Measurements from ENCODE around the gene ANKS1B.
"Not testable (repeated sequence)": the region's sequence is repeated elsewhere in the genome, so short reads cannot be mapped to it uniquely, and the experiment has no call there.

Gene ANKS1B

DNA sequence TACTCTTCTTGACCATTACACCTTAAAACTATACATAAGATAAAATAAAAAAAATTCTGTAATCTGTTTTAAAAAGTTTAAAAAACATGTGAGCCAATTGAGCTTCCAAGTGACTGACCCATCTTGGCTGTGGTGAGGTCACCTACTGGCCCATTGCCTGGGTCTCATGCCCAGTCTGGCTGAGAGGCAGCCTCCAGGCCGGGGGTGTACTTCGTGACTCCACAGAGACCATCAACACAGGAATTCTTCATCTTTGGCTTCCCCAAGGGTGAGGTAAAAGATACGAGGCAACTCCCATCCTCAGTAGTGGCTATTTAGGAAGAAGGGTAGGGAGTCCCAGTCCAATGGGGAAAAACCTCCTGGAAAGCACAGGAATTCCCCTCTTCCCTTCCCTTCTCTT lies 1226.4 kb downstream of the ANKS1B start:
- no peaks in the 10 kb centered on the region for H3K27me3 ChIP-seq (ENCODE audit: insufficient read depth, low read length)
- no peak overlapping the region for H2AFZ ChIP-seq (ENCODE audit: low read depth, low read length)
- peaks cover 9% of the 10 kb centered on the region for H3K4me1 ChIP-seq (ENCODE audit: insufficient read depth, low read length)
- H3K36me3 ChIP-seq (ENCODE audit: insufficient read depth, low read length): no peaks in the 10 kb centered on the region
- no peaks in the 10 kb centered on the region for H3K9me3 ChIP-seq (ENCODE audit: low read length)
- no peak overlapping the region for H3K4me3 ChIP-seq (ENCODE audit: low read length)

DNA sequence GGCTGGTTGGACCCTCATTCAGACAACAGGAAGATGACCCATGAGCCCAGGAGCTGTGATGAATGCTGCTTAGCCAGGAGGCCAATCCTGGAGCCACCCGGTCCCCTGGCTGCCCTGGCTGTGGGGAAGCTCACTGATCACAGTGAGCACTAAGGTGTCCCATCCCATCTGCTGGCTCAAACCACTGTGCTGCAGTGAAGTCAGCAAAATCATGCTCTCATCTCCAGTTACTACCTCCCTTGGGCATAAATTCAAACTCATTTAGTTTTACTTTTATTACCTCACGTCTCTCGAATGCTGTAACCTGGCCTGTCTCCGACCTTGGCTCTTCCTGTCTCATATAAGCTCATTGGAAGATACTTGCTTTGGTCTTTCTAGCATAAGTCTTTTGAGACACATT lies 1227.3 kb downstream of the ANKS1B start:
- Histone ChIP-seq H3K9me3 (ENCODE audit: low read length) (no peaks in the 10 kb centered on the region), H3K36me3 (ENCODE audit: insufficient read depth, low read length) (no peaks in the 10 kb centered on the region), H3K27me3 (ENCODE audit: insufficient read depth, low read length) (no peaks in the 10 kb centered on the region), H3K4me3 (ENCODE audit: low read length) (no peak overlapping the region), H3K4me1 (ENCODE audit: insufficient read depth, low read length) (peaks cover 9% of the 10 kb centered on the region), H2AFZ (ENCODE audit: low read depth, low read length) (no peak overlapping the region)

DNA sequence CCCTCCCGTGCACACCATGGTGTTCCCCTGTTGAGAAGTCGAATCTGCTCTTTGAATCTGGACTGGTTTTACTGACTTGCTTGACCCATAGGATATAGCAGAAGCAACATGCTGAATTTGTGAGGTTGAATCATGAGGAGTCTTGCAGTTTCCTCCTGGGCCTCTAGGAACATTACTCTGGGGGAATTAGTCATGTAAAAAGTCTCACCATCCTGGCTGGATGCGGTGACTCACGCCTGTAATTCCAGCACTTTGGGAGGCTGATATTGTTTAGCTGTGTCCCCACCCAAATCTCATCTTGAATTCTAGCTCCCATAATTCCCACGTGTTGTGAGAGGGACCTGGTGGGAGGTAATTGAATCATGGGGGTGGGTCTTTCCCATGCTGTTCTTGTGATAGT lies 1228.9 kb downstream of the ANKS1B start:
- H3K9me3 ChIP-seq (ENCODE audit: low read length); H3K27me3 ChIP-seq (ENCODE audit: insufficient read depth, low read length); H3K4me3 ChIP-seq (ENCODE audit: low read length); H3K4me1 ChIP-seq (ENCODE audit: insufficient read depth, low read length); H2AFZ ChIP-seq (ENCODE audit: low read depth, low read length); H3K36me3 ChIP-seq (ENCODE audit: insufficient read depth, low read length): not testable (repeated sequence)

DNA sequence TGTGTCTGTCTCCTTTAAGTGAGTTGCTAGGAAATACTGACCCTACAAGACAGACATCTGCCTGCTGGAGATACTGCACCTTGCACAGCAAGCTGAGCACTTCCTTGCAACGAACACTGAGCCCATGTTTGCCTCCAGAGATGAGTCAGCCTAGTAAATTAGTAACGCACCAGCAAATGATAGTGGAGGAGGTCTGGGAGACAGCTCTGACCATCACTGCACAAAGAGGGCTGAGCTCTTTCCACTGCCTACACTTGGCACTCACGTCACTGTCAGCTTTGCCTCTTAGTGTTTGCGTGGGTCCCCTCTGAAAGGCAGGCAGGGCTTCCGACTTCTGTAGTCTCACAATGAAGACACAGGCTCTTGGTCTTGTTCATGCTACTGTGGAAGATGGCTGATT lies 1230.6 kb downstream of the ANKS1B start:
- no peak overlapping the region for H3K4me3 ChIP-seq (ENCODE audit: low read length)
- no peaks in the 10 kb centered on the region for H3K36me3 ChIP-seq (ENCODE audit: insufficient read depth, low read length)
- no peak overlapping the region for H2AFZ ChIP-seq (ENCODE audit: low read depth, low read length)
- no peaks in the 10 kb centered on the region for H3K9me3 ChIP-seq (ENCODE audit: low read length)
- H3K27me3 ChIP-seq (ENCODE audit: insufficient read depth, low read length): no peaks in the 10 kb centered on the region
- no peaks in the 10 kb centered on the region for H3K4me1 ChIP-seq (ENCODE audit: insufficient read depth, low read length)

DNA sequence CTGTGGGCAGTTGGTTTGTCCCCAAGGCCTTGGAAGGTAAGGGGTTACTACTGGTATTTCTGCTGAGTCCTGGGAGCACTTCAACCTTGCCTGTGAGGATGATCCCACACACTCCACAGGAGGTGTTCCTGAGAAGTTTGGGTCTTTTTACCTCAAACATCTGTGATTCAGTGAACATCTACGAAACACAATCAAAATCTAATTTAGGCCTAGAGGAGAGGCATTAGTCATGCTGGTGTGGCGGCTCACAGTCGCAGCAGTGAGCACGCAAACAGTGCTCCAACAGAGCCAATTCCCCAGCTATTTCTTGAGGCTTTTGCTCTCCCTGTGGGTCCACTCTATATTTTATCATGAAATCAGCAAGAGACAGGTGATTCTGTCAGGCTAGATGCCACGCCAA lies 1232.0 kb downstream of the ANKS1B start:
- H3K9me3 ChIP-seq (ENCODE audit: low read length): no peaks in the 10 kb centered on the region
- H2AFZ ChIP-seq (ENCODE audit: low read depth, low read length): no peak overlapping the region
- H3K4me3 ChIP-seq (ENCODE audit: low read length): no peak overlapping the region
- H3K4me1 ChIP-seq (ENCODE audit: insufficient read depth, low read length): peaks cover 4% of the 10 kb centered on the region
- no peaks in the 10 kb centered on the region for H3K27me3 ChIP-seq (ENCODE audit: insufficient read depth, low read length)
- no peaks in the 10 kb centered on the region for H3K36me3 ChIP-seq (ENCODE audit: insufficient read depth, low read length)

DNA sequence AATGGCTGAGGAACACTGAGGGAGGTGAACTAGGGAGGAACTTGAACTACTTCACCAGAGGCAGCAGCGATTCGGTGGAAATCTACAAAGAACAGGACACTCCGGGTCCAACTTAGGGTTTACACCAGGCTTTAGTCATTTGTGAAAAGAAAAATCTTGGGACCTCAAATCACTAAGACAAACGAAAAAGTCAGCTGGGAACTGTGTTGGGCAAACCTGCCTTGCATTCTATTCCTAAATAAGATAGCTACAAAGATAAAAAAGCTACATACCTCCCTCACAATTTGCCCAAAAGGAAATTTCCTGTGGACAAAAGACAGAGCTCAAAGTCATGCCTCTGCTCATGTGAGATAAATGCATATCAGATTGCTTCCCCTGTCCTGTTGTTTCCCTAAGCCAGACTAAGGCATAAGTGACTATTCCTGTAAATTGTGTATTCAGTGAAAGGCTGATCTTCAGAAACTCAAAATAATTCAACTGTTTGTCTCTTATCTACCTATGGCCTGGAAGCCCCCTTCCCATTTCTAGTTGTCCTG lies 1233.1 kb downstream of the ANKS1B start:
- Histone ChIP-seq H3K27me3 (ENCODE audit: insufficient read depth, low read length) (no peaks in the 10 kb centered on the region), H3K4me3 (ENCODE audit: low read length) (no peak overlapping the region), H3K9me3 (ENCODE audit: low read length) (no peaks in the 10 kb centered on the region), H3K4me1 (ENCODE audit: insufficient read depth, low read length) (peaks cover 4% of the 10 kb centered on the region), H3K36me3 (ENCODE audit: insufficient read depth, low read length) (no peaks in the 10 kb centered on the region), H2AFZ (ENCODE audit: low read depth, low read length) (no peak overlapping the region)

GRCh38 chr12:98750511-98750910 lies 1234.2 kb downstream of the ANKS1B start:
- peaks cover 4% of the 10 kb centered on the region for H3K4me1 ChIP-seq (ENCODE audit: insufficient read depth, low read length)
- H3K36me3 ChIP-seq (ENCODE audit: insufficient read depth, low read length): no peaks in the 10 kb centered on the region
- H3K9me3 ChIP-seq (ENCODE audit: low read length): no peaks in the 10 kb centered on the region
- H3K27me3 ChIP-seq (ENCODE audit: insufficient read depth, low read length): no peaks in the 10 kb centered on the region
- no peak overlapping the region for H2AFZ ChIP-seq (ENCODE audit: low read depth, low read length)
- H3K4me3 ChIP-seq (ENCODE audit: low read length): no peak overlapping the region

GRCh38 chr12:98748463-98748862 lies 1236.3 kb downstream of the ANKS1B start:
- Histone ChIP-seq H3K9me3 (ENCODE audit: low read length) (no peaks in the 10 kb centered on the region), H3K27me3 (ENCODE audit: insufficient read depth, low read length) (no peaks in the 10 kb centered on the region), H3K4me3 (ENCODE audit: low read length) (no peak overlapping the region), H3K36me3 (ENCODE audit: insufficient read depth, low read length) (no peaks in the 10 kb centered on the region), H3K4me1 (ENCODE audit: insufficient read depth, low read length) (peaks cover 4% of the 10 kb centered on the region), H2AFZ (ENCODE audit: low read depth, low read length) (no peak overlapping the region)

DNA sequence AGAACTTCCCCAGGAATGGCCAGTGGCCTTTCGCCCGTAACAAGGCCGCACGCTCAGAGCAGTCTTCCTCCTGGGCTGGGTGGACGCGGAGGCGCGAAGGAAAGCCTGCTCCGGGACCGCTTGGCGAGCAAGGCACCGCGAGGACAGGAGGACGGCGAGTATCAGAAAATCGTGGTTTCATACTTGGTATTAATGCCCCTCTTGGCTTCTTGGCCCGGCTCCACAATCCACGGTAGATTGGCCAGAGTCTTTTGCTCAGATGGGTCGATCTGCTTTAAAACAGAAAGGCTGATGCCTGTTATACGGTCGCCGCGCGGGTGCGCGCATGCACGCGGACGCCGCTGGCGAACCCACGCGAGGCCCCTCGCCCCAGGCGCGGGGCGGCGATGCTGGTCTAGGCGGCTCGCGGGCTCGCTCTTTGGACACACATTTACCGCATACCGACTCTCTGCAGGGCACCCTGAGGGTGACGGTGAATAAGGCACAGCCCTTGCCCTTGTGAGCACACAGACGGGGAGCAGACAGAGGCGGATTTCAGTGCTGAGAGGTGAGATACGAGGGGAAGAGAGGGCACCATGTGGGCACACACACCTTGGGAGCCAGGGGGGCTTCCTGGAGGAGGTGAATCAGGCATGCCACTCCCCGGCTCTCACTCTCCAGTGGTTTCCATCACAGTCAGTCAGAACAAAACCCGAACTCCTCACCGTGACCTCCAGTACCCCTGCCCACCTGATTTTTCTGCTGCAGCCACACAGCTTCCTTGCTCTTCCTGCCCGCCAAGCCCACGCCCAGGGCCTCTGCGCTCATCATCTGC lies 1239.0 kb downstream of the ANKS1B start:
- no peak overlapping the region for H3K4me3 ChIP-seq (ENCODE audit: low read length)
- H3K9me3 ChIP-seq (ENCODE audit: low read length): no peaks in the 10 kb centered on the region
- H3K4me1 ChIP-seq (ENCODE audit: insufficient read depth, low read length): peaks cover 20% of the 10 kb centered on the region
- H2AFZ ChIP-seq (ENCODE audit: low read depth, low read length): no peak overlapping the region
- no peaks in the 10 kb centered on the region for H3K36me3 ChIP-seq (ENCODE audit: insufficient read depth, low read length)
- H3K27me3 ChIP-seq (ENCODE audit: insufficient read depth, low read length): no peaks in the 10 kb centered on the region

DNA sequence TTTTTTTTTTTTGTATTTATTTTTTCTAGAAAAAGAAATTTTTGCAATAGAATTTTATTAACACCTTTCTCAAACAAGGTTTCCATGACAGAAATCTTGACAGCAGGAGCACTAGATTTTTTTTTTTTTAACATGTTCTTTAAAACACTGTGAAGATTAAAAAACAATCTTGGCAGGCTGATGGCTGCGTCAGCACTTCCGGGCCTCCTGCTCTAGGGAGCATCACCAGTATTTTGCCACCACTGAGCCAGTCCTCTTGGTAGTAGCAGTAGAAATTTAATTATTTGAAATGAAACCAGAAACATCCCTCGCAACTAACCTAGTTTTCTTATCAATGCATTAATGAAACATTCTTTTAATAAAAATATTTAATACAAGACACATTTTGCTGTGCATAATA lies 1240.1 kb downstream of the ANKS1B start:
- peaks cover 20% of the 10 kb centered on the region for H3K4me1 ChIP-seq (ENCODE audit: insufficient read depth, low read length)
- no peaks in the 10 kb centered on the region for H3K27me3 ChIP-seq (ENCODE audit: insufficient read depth, low read length)
- no peak overlapping the region for H2AFZ ChIP-seq (ENCODE audit: low read depth, low read length)
- H3K9me3 ChIP-seq (ENCODE audit: low read length): no peaks in the 10 kb centered on the region
- H3K36me3 ChIP-seq (ENCODE audit: insufficient read depth, low read length): no peaks in the 10 kb centered on the region
- H3K4me3 ChIP-seq (ENCODE audit: low read length): no peak overlapping the region

GRCh38 chr12:98743362-98743953 lies 1241.3 kb downstream of the ANKS1B start:
- H3K4me3 ChIP-seq (ENCODE audit: low read length): no peak overlapping the region
- H3K36me3 ChIP-seq (ENCODE audit: insufficient read depth, low read length): no peaks in the 10 kb centered on the region
- H3K9me3 ChIP-seq (ENCODE audit: low read length): no peaks in the 10 kb centered on the region
- H3K27me3 ChIP-seq (ENCODE audit: insufficient read depth, low read length): no peaks in the 10 kb centered on the region
- no peak overlapping the region for H2AFZ ChIP-seq (ENCODE audit: low read depth, low read length)
- peaks cover 20% of the 10 kb centered on the region for H3K4me1 ChIP-seq (ENCODE audit: insufficient read depth, low read length)

GRCh38 chr12:98741556-98742265 lies 1243.0 kb downstream of the ANKS1B start:
- Histone ChIP-seq H3K36me3 (ENCODE audit: insufficient read depth, low read length) (no peaks in the 10 kb centered on the region), H3K27me3 (ENCODE audit: insufficient read depth, low read length) (no peaks in the 10 kb centered on the region), H3K9me3 (ENCODE audit: low read length) (no peaks in the 10 kb centered on the region), H3K4me3 (ENCODE audit: low read length) (no peak overlapping the region), H2AFZ (ENCODE audit: low read depth, low read length) (no peak overlapping the region), H3K4me1 (ENCODE audit: insufficient read depth, low read length) (peaks cover 15% of the 10 kb centered on the region)

GRCh38 chr12:98741196-98741555 lies 1243.6 kb downstream of the ANKS1B start:
- H3K36me3 ChIP-seq (ENCODE audit: insufficient read depth, low read length): no peaks in the 10 kb centered on the region
- H3K4me3 ChIP-seq (ENCODE audit: low read length): no peak overlapping the region
- peaks cover 15% of the 10 kb centered on the region for H3K4me1 ChIP-seq (ENCODE audit: insufficient read depth, low read length)
- no peaks in the 10 kb centered on the region for H3K27me3 ChIP-seq (ENCODE audit: insufficient read depth, low read length)
- H2AFZ ChIP-seq (ENCODE audit: low read depth, low read length): no peak overlapping the region
- H3K9me3 ChIP-seq (ENCODE audit: low read length): no peaks in the 10 kb centered on the region

Measured in neuron (in vitro differentiated cells).